ENCODE data around the gene SYNC. TPM values are rescaled to one million over a fixed set of nuclear protein-coding genes. Genes with fewer than 3 reads are reported as not detected.

SYNC gene
- total RNA-seq, 1 experiment from 2014 or later = 2.8 TPM

GRCh38 chr1:32742199-32742947 lies 39.8 kb upstream of the SYNC start:
- POLR2A ChIA-PET (ENCODE audit: unreplicated experiment) = interaction anchor here (0.5 to 0.8 kb wide), 3 partner anchors 17 to 117 kb away, joined by 3 to 11 read pairs (median 5); no protein-coding TSS in a partner anchor
- peak overlapping the region; percentile 85 for H2AFZ ChIP-seq
- H3K9me2 ChIP-seq (ENCODE audit: insufficient read depth) = no peaks in the 10 kb centered on the region
- H4K20me1 ChIP-seq (ENCODE audit: insufficient read depth) = peaks cover 19% of the 10 kb centered on the region
- no peaks in the 10 kb centered on the region for H3K27me3 ChIP-seq (ENCODE audit: insufficient read depth, low read depth)
- H3K4me2 ChIP-seq = peak overlapping the region; percentile 98
- H3K36me3 ChIP-seq (ENCODE audit: low read depth) = peaks cover 3% of the 10 kb centered on the region; the same call in 1 of the 2 replicates
- no peaks in the 10 kb centered on the region for H3K9me3 ChIP-seq (ENCODE audit: insufficient read depth, low read depth)
- CTCF ChIA-PET = interaction anchor here (0.5 to 1.4 kb wide), 2 partner anchors 30 to 1673 kb away, joined by 3 to 5 read pairs; no protein-coding TSS in a partner anchor
- H3F3A ChIP-seq (ENCODE audit: insufficient read depth, low read depth) = peaks cover 33% of the 10 kb centered on the region; the same call in 1 of the 2 replicates
- H3K79me2 ChIP-seq (ENCODE audit: low read depth) = peaks cover 65% of the 10 kb centered on the region
- H3K27ac ChIP-seq = peak overlapping the region; percentile 84
- peak; percentile 46 to 49 for DNase-seq
- BruUV-seq (replicated peaks) = TSS peak; percentile 73
- intact Hi-C loops (cut with micrococcal nuclease; ENCODE audit: unreplicated experiment) = loop anchor here (1.0 to 2.0 kb wide), 2 partner anchors 18 to 31 kb away; no protein-coding TSS in a partner anchor
- H3K4me3 ChIP-seq = peak overlapping the region; percentile 69
- H3K4me1 ChIP-seq (replicated peaks; ENCODE audit: insufficient read depth) = peaks cover 38% of the 10 kb centered on the region
- TF ChIP-seq, protein P1, sequence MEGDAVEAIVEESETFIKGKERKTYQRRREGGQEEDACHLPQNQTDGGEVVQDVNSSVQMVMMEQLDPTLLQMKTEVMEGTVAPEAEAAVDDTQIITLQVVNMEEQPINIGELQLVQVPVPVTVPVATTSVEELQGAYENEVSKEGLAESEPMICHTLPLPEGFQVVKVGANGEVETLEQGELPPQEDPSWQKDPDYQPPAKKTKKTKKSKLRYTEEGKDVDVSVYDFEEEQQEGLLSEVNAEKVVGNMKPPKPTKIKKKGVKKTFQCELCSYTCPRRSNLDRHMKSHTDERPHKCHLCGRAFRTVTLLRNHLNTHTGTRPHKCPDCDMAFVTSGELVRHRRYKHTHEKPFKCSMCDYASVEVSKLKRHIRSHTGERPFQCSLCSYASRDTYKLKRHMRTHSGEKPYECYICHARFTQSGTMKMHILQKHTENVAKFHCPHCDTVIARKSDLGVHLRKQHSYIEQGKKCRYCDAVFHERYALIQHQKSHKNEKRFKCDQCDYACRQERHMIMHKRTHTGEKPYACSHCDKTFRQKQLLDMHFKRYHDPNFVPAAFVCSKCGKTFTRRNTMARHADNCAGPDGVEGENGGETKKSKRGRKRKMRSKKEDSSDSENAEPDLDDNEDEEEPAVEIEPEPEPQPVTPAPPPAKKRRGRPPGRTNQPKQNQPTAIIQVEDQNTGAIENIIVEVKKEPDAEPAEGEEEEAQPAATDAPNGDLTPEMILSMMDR (conservative IDR thresholded peaks at IDR 0.05) = no peak
- TF ChIP-seq EZH2 (IDR thresholded peaks at IDR 0.05; ENCODE audit: low read depth) = no peak

DNA sequence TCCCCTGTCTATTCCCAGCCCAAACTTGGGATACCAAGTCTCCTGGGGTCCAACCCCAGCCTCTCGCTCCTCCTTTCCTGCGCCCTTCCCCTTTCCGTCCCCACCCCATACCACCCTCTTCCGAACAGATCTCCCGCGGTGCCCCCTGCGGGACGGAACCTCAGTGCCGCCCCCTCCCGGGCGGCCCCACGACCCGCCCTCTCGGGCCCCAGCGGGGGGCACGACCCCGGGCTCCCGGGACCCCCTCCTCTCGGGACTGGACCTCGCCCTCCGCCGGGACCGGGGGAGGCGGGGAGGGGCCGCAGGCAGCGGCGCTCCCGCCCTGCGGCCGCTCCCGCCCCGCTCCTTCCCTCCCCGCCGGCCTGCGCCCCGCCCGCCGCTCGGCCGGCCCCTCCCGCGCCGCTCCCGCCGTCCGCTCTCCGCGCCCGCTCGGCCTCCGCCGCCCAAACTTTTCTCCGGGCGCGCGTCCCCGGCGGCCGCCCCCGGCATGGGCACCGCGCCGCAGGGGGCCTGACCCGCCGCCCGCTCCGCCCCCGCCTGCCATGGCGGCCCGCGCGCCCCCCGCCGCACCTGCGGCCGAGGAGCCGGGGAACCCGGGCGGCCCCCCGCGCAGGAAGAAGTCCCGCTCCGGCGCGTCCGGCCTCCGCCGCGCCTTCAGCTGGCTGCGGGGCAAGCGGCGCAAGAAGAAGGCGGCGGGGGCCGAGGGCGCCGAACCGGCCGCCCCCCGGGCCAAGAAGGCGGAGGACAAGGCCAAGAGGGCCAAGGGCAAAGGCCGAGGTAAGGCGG lies 39.0 kb upstream of the SYNC start:
- peak overlapping the region; percentile 84 for H3K27ac ChIP-seq
- H3K79me2 ChIP-seq (ENCODE audit: low read depth) = peaks cover 57% of the 10 kb centered on the region
- ChIA-PET POLR2A (ENCODE audit: unreplicated experiment) (no interaction called here), CTCF (no interaction called here)
- no peaks in the 10 kb centered on the region for H3K9me3 ChIP-seq (ENCODE audit: insufficient read depth, low read depth)
- H3K36me3 ChIP-seq (ENCODE audit: low read depth) = peaks cover 3% of the 10 kb centered on the region; the same call in 1 of the 2 replicates
- H3K4me1 ChIP-seq (replicated peaks; ENCODE audit: insufficient read depth) = peaks cover 45% of the 10 kb centered on the region
- peaks cover 33% of the 10 kb centered on the region; the same call in 1 of the 2 replicates for H3F3A ChIP-seq (ENCODE audit: insufficient read depth, low read depth)
- H2AFZ ChIP-seq = peak overlapping the region; percentile 85
- intact Hi-C loops (cut with micrococcal nuclease; ENCODE audit: unreplicated experiment) = loop anchor here (1.0 to 2.0 kb wide), 3 partner anchors 19 to 32 kb away; no protein-coding TSS in a partner anchor
- peak overlapping the region; percentile 98 for H3K4me2 ChIP-seq
- DNase-seq = no peak
- BruUV-seq (replicated peaks) = no TSS peak
- no peaks in the 10 kb centered on the region for H3K9me2 ChIP-seq (ENCODE audit: insufficient read depth)
- peaks cover 17% of the 10 kb centered on the region; the same call in 1 of the 2 replicates for H4K20me1 ChIP-seq (ENCODE audit: insufficient read depth)
- TF ChIP-seq, protein P1 (conservative IDR thresholded peaks at IDR 0.05) = no peak; the same call in 1 of the 2 replicates
- TF ChIP-seq EZH2 (IDR thresholded peaks at IDR 0.05; ENCODE audit: low read depth) = no peak
- peak overlapping the region; percentile 70 for H3K4me3 ChIP-seq
- H3K27me3 ChIP-seq (ENCODE audit: insufficient read depth, low read depth) = no peaks in the 10 kb centered on the region

- peaks cover 46% of the 10 kb centered on the region for H3K4me1 ChIP-seq (replicated peaks; ENCODE audit: insufficient read depth)
- BruUV-seq (replicated peaks) = TSS peak; percentile 59
- no peak for DNase-seq
- H3K27me3 ChIP-seq (ENCODE audit: insufficient read depth, low read depth) = no peaks in the 10 kb centered on the region
- H3K9me2 ChIP-seq (ENCODE audit: insufficient read depth) = no peaks in the 10 kb centered on the region
- intact Hi-C loops (cut with micrococcal nuclease; ENCODE audit: unreplicated experiment) = loop anchor here (1.0 kb wide), 1 partner anchor 25 kb away; no protein-coding TSS in a partner anchor
- peaks cover 33% of the 10 kb centered on the region; the same call in 1 of the 2 replicates for H3F3A ChIP-seq (ENCODE audit: insufficient read depth, low read depth)
- H3K79me2 ChIP-seq (ENCODE audit: low read depth) = peaks cover 51% of the 10 kb centered on the region
- H3K9me3 ChIP-seq (ENCODE audit: insufficient read depth, low read depth) = no peaks in the 10 kb centered on the region
- H3K36me3 ChIP-seq (ENCODE audit: low read depth) = peaks cover 3% of the 10 kb centered on the region; the same call in 1 of the 2 replicates
- peaks cover 17% of the 10 kb centered on the region; the same call in 1 of the 2 replicates for H4K20me1 ChIP-seq (ENCODE audit: insufficient read depth)
- CTCF ChIA-PET = no interaction called here
- no peak for TF ChIP-seq EZH2 (IDR thresholded peaks at IDR 0.05; ENCODE audit: low read depth)
- TF ChIP-seq, protein P1 (conservative IDR thresholded peaks at IDR 0.05) = no peak
- H3K4me3 ChIP-seq = peak overlapping the region; percentile 70
- POLR2A ChIA-PET (ENCODE audit: unreplicated experiment) = interaction anchor here (0.6 kb wide), 1 partner anchor 13 kb away, joined by 3 read pairs; no protein-coding TSS in a partner anchor
- peak overlapping the region; percentile 80 for H2AFZ ChIP-seq
- peak overlapping the region; percentile 32 for H3K27ac ChIP-seq
- H3K4me2 ChIP-seq = peak overlapping the region; percentile 79
These were observed 38.5 kb upstream of the SYNC start for GRCh38 chr1:32741059-32741412.
